Liver (tissue), 9 donors: ENCODE measurements around the gene KRT75. TPM values are rescaled to one million over a fixed set of nuclear protein-coding genes. Genes with fewer than 3 reads are reported as not detected.

Source experiments
- DNase-seq: peaks from one replicate; pipeline ENCODE4 v3.0.0-alpha.2; 2017; ENCODE audit warnings: low spot score
- H3K27ac ChIP-seq, 2 donors: one replicate each; pipeline ENCODE4 v1.7.0; 2013; ENCODE audit warnings: inconsistent platforms in 2 of 2, low read length in 2 of 2, control low read depth in 1 of 2, low read depth in 1 of 2, mild to moderate bottlenecking in 1 of 2
- H3K27me3 ChIP-seq, 4 donors: one replicate each; pipeline versions ENCODE4 v1.6.1 to v1.7.0; 2013; ENCODE audit warnings: low read length in 3 of 4, inconsistent platforms in 1 of 4, mild to moderate bottlenecking in 1 of 4, moderate library complexity in 1 of 4; ENCODE audit not compliant: control insufficient read depth in 4 of 4, insufficient read depth in 4 of 4
- H3K36me3 ChIP-seq, 4 donors: one replicate each; pipeline versions ENCODE4 v1.6.1 to v1.7.0; 2013; ENCODE audit warnings: low read length in 3 of 4, mild to moderate bottlenecking in 3 of 4, low read depth in 1 of 4, moderate library complexity in 1 of 4; ENCODE audit not compliant: control insufficient read depth in 4 of 4, insufficient read depth in 3 of 4
- H3K4me1 ChIP-seq, 4 donors: one replicate each; pipeline versions ENCODE4 v1.6.1 to v1.7.0; 2013; ENCODE audit warnings: low read length in 3 of 4, mild to moderate bottlenecking in 3 of 4, moderate library complexity in 1 of 4; ENCODE audit not compliant: control insufficient read depth in 4 of 4, insufficient read depth in 4 of 4
- H3K4me3 ChIP-seq, 3 donors: one replicate each; pipeline versions ENCODE4 v1.6.1 to v1.7.0; 2013; ENCODE audit warnings: low read length in 3 of 3, control low read depth in 1 of 3, low read depth in 1 of 3, mild to moderate bottlenecking in 1 of 3
- H3K9ac ChIP-seq, 2 donors: one replicate each; pipeline ENCODE4 v1.7.0; 2013; ENCODE audit warnings: low read length in 2 of 2, mild to moderate bottlenecking in 2 of 2, moderate library complexity in 2 of 2, control low read depth in 1 of 2, low read depth in 1 of 2
- H3K9me3 ChIP-seq, 4 donors: one replicate each; pipeline versions ENCODE4 v1.6.1 to v1.7.0; 2013; ENCODE audit warnings: low read length in 3 of 4; ENCODE audit not compliant: control insufficient read depth in 4 of 4
- ATF3 ChIP-seq: IDR thresholded peaks from 2 replicates; pipeline ENCODE4 v1.6.1; 2016; ENCODE audit warnings: antibody characterized with exemption
- CTCF ChIP-seq: fragments of 150-350 bp; IDR thresholded peaks from 2 replicates; pipeline ENCODE4 v1.5.1; 2017; ENCODE audit warnings: improper control_type of control experiment, low read depth, low read length; ENCODE audit not compliant: missing input control
- EGR1 ChIP-seq, 2 donors: IDR thresholded peaks; 2 replicates each; pipeline ENCODE4 v1.6.1; 2016 to 2018; ENCODE audit warnings: antibody characterized with exemption in 2 of 2, low read depth in 2 of 2
- FOXA2 ChIP-seq: IDR thresholded peaks from 2 replicates; pipeline ENCODE4 v1.6.1; 2016; ENCODE audit warnings: antibody characterized with exemption
- GABPA ChIP-seq, 2 donors: IDR thresholded peaks in 1 of 2; conservative IDR thresholded peaks in 1 of 2; 2 replicates each; pipeline ENCODE4 v1.6.1; 2016; ENCODE audit warnings: antibody characterized with exemption in 2 of 2, mild to moderate bottlenecking in 1 of 2, moderate library complexity in 1 of 2
- HNF4A ChIP-seq, 2 donors: conservative IDR thresholded peaks; 2 replicates each; pipeline ENCODE4 v1.6.1; 2016; ENCODE audit warnings: antibody characterized with exemption in 2 of 2, mild to moderate bottlenecking in 2 of 2
- HNF4G ChIP-seq: IDR thresholded peaks from 2 replicates; pipeline ENCODE4 v1.6.1; 2016; ENCODE audit warnings: antibody characterized with exemption
- JUND ChIP-seq, 2 donors: IDR thresholded peaks; 2 replicates each; pipeline ENCODE4 v1.6.1; 2016; ENCODE audit warnings: antibody characterized with exemption in 2 of 2
- NR2F2 ChIP-seq: IDR thresholded peaks from 2 replicates; pipeline ENCODE4 v1.6.1; 2016; ENCODE audit warnings: antibody characterized with exemption
- RAD21 ChIP-seq, 2 donors: IDR thresholded peaks; 2 replicates each; pipeline ENCODE4 v1.6.1; 2016; ENCODE audit warnings: antibody characterized with exemption in 2 of 2, mild to moderate bottlenecking in 2 of 2
- REST ChIP-seq: IDR thresholded peaks from 2 replicates; pipeline ENCODE4 v1.6.1; 2016; ENCODE audit warnings: antibody characterized with exemption, mild to moderate bottlenecking
- SP1 ChIP-seq: IDR thresholded peaks from 2 replicates; pipeline ENCODE4 v1.6.1; 2018; ENCODE audit warnings: antibody characterized with exemption, mild to moderate bottlenecking
- YY1 ChIP-seq: IDR thresholded peaks from 2 replicates; pipeline ENCODE4 v1.6.1; 2016; ENCODE audit warnings: antibody characterized with exemption, mild to moderate bottlenecking
- ZBTB33 ChIP-seq: IDR thresholded peaks from 2 replicates; pipeline ENCODE4 v1.6.1; 2016; ENCODE audit warnings: antibody characterized with exemption
- WGBS: extraction: QIAGEN DNeasy Blood & Tissue Kit; methylation state at CpG from one replicate; pipeline ENCODE4 v1.1.7; 2013; 5-methylcytosine and 5-hydroxymethylcytosine counted together
- polyA plus RNA-seq, 2 donors: library from polyadenylated mRNA; stranded (reverse) in 1 of 2; unstranded in 1 of 2; fragments of 200-250 nt in 1 of 2; fragments of >200 nt in 1 of 2; fragmentation: Nextera tagmentation in 1 of 2; extraction: Ambion mirVana in 1 of 2; gene quantifications; one replicate each; pipeline versions ENCODE4 v1.2.1 to v1.2.3, GENCODE V29; 2013 to 2015
- total RNA-seq, 2 donors: library from RNA; depleted of rRNA; stranded (reverse); fragments of >200 nt; gene quantifications; one replicate each; pipeline ENCODE4 v1.2.3, GENCODE V29; 2014
- donor health status: healthy.
- donor health status: healthy.
- donor health status: healthy.
- donor health status: healthy.
- donor health status: healthy.

Gene KRT75
- total and polyA plus RNA-seq, 4 donors = not detected

GRCh38 chr12:52391618-52392002 lies 42.6 kb downstream of the KRT75 start:
- Histone ChIP-seq H3K4me3 (no peak overlapping the region), H3K36me3 (no peaks in the 10 kb centered on the region), H3K27ac (no peak overlapping the region), H3K9ac (no peak overlapping the region), H3K4me1 (no peaks in the 10 kb centered on the region), H3K27me3 (peaks cover 0 to 2% (median 0%) of the 10 kb centered on the region in 4 donors), H3K9me3 (no peaks in the 10 kb centered on the region)
- 66% methylated on average over 4 of the region's 4 CpGs for WGBS
- DNase-seq = no peak
- TF ChIP-seq EGR1 (IDR thresholded peaks at IDR 0.05; ENCODE audit: low read depth in 2 of 2) = no peak
- TF ChIP-seq SP1 = no peak
- no peak for TF ChIP-seq ZBTB33
- no peak for TF ChIP-seq HNF4G
- TF ChIP-seq YY1 = no peak
- no peak for TF ChIP-seq FOXA2
- TF ChIP-seq CTCF = no peak
- no peak for TF ChIP-seq RAD21 (IDR thresholded peaks at IDR 0.05)
- no peak for TF ChIP-seq JUND (IDR thresholded peaks at IDR 0.05)
- no peak for TF ChIP-seq NR2F2
- TF ChIP-seq ATF3 = no peak

- 72% methylated on average over 11 of the region's 11 CpGs for WGBS
- no peak for DNase-seq
- no peaks in the 10 kb centered on the region for H3K36me3 ChIP-seq
- no peak overlapping the region for H3K9ac ChIP-seq
- no peaks in the 10 kb centered on the region for H3K9me3 ChIP-seq
- TF ChIP-seq NR2F2 (no peak), ATF3 (no peak), HNF4A (conservative IDR thresholded peaks at IDR 0.05) (no peak), REST (no peak), CTCF (peak; percentile 33), GABPA (IDR thresholded peaks at IDR 0.05 in 1 of 2, conservative IDR thresholded peaks at IDR 0.05 in 1 of 2) (no peak), RAD21 (IDR thresholded peaks at IDR 0.05) (peak; percentile 50 to 65)
- H3K4me1 ChIP-seq = no peaks in the 10 kb centered on the region
- no peak overlapping the region for H3K27ac ChIP-seq
- no peak overlapping the region for H3K4me3 ChIP-seq
- peaks cover 0 to 2% (median 0%) of the 10 kb centered on the region in 4 donors for H3K27me3 ChIP-seq
Measured at GRCh38 chr12:52390739-52391617, 43.2 kb downstream of the KRT75 start.
